Activated CD4-positive, alpha-beta memory T cell treated with anti-CD3 and anti-CD28 coated beads, Interleukin-2, amount 10 ng/mL, durations not matched to agents 7 days and 5 days (primary cell): ENCODE data around the gene LKAAEAR1. TPM values are rescaled to one million over a fixed set of nuclear protein-coding genes. Genes with fewer than 3 reads are reported as not detected.

Source experiments
- CTCF ChIA-PET: fragments of 350-600 bp; sonication (Branson Sonifier 250); formaldehyde crosslinking; loops from one replicate; lab custom pipeline; 2021; ENCODE audit warnings: antibody characterized with exemption, inconsistent platforms; lab: Charles Lee
- POLR2A ChIA-PET: fragments of 350-600 bp; sonication (Branson Sonifier 250); formaldehyde crosslinking; loops from one replicate; lab custom pipeline; 2021; ENCODE audit warnings: antibody characterized with exemption; lab: Charles Lee
- DNase-seq: peaks from one replicate; pipeline ENCODE4 v3.0.0-alpha.2; 2020
- H3K27ac Mint-ChIP-seq: one replicate; pipeline ENCODE4 v1.8.0; 2021; ENCODE audit warnings: mild to moderate bottlenecking, mixed read lengths
- H3K27me3 Mint-ChIP-seq: one replicate; pipeline ENCODE4 v1.8.0; 2021; ENCODE audit warnings: mixed read lengths
- H3K36me3 Mint-ChIP-seq: one replicate; pipeline ENCODE4 v1.8.0; 2021; ENCODE audit warnings: low read depth, mixed read lengths
- H3K4me1 Mint-ChIP-seq: one replicate; pipeline ENCODE4 v1.8.0; 2021; ENCODE audit warnings: mixed read lengths
- H3K4me3 Mint-ChIP-seq: one replicate; pipeline ENCODE4 v1.8.0; 2021; ENCODE audit warnings: mild to moderate bottlenecking, mixed read lengths
- H3K9me3 Mint-ChIP-seq: one replicate; pipeline ENCODE4 v1.8.0; 2021; ENCODE audit warnings: mixed read lengths
- total RNA-seq, 2 experiments: library from RNA; stranded (reverse); gene quantifications; one replicate each; pipeline ENCODE4 v1.2.3, GENCODE V29; 2021

Gene LKAAEAR1
- total RNA-seq, 2 experiments from 2014 or later: 0.38 TPM; not detected in 1

DNA sequence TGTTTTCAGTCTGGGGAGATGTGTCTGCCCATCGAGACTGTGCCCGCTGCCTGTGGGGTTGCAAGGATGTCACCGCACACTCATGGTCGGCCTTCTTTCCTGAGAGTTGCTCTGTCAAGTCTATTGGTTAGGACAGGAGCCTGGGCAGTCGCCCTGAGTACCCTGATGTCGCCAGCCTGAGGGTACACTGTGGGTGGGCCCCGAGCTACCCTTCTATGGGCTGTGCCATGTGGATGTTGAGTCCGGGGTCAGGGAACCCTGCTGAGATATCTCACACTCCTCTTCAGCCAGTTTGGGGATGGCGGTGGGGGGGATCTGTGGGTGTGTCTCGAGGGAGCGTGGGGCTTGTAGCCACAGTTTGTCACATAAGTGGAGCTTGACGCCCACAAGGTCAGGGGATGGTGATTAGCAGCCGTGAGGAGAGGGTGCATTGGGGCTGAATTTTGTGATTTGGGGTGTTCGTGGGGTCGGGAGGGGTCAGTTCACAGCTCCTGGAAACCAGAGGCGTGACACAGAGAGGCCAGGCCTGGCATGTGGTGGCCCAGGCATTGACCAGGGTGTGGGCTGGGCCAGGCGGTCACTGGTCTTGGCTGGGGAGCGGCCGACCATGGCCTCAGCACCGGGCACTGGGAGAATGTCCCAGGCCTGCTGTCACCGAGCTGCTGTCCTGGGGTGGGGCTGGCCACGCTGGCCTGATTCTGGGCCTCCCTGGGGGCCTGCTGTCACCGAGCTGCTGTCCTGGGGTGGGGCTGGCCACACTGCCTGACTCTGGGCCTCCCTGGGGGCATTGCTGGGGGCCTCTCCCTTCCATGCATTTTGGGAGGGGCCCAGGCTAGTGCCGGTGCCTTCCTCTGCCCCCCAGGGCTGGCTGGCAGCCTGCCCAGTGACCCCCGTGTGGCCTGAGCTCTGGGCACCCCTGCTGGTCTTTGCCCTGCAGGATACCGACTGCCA, 24.8 kb upstream of the LKAAEAR1 start:
- no peaks in the 10 kb centered on the region for H3K9me3 Mint-ChIP-seq
- ChIA-PET POLR2A (interaction anchor here (0.9 kb wide), 1 partner anchor 10 kb away, joined by 3 read pairs; no protein-coding TSS in a partner anchor), CTCF (interaction anchor here (0.6 to 1.2 kb wide), 2 partner anchors 11 to 26 kb away, joined by 3 to 6 read pairs; no protein-coding TSS in a partner anchor)
- DNase-seq: no peak
- no peak overlapping the region for H3K4me3 Mint-ChIP-seq
- H3K4me1 Mint-ChIP-seq: no peaks in the 10 kb centered on the region
- no peak overlapping the region for H3K27ac Mint-ChIP-seq
- H3K36me3 Mint-ChIP-seq: no peaks in the 10 kb centered on the region
- H3K27me3 Mint-ChIP-seq: no peaks in the 10 kb centered on the region

DNA sequence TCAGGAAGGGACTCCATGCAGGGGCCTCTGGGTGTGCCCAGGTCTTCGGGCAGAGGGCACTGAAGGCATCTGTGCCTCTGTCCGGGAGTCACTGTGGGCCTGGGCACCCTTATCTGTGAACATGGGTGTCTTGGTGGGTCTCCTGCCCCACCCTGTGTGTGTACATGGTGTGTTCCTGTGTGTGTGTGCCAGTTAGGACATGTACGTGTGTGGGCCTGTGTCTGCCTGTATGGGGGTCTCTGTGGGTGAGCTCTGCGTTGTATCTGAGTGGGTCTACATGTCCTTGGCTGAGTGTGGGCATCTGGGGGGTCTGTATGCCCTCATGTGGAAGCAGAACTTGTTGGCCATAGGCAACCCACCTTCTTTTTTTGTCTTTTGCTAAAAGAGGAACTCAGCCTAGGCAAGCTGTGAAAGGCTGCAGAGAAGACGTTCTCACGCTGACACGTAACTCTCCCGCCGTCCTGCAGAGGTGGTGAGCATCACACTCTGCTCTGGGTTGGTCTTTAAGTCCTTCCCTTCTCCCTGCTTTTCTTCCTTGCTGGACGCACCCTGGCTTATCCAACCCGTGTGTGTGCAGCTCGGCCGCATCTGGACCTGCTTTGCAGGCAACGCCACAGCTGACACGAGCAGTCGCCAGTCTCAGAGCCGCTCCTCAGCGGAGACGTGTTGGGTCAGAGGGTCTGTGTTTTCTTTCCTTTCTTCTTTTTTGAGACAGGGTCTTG, 23.7 kb upstream of the LKAAEAR1 start:
- peaks cover under 1% of the 10 kb centered on the region for H3K4me1 Mint-ChIP-seq
- no peaks in the 10 kb centered on the region for H3K36me3 Mint-ChIP-seq
- H3K27me3 Mint-ChIP-seq: peaks cover 8% of the 10 kb centered on the region
- CTCF ChIA-PET: no interaction called here
- DNase-seq: no peak
- H3K4me3 Mint-ChIP-seq: no peak overlapping the region
- POLR2A ChIA-PET: no interaction called here
- H3K9me3 Mint-ChIP-seq: no peaks in the 10 kb centered on the region
- H3K27ac Mint-ChIP-seq: no peak overlapping the region

- no peak for DNase-seq
- peaks cover 12% of the 10 kb centered on the region for H3K27me3 Mint-ChIP-seq
- ChIA-PET CTCF (interaction anchor here (1.2 kb wide), 1 partner anchor 14 kb away, joined by 4 read pairs; no protein-coding TSS in a partner anchor), POLR2A (no interaction called here)
- H3K4me1 Mint-ChIP-seq: peaks cover 3% of the 10 kb centered on the region
- no peaks in the 10 kb centered on the region for H3K9me3 Mint-ChIP-seq
- H3K4me3 Mint-ChIP-seq: no peak within 1 kb of the TSS
- H3K36me3 Mint-ChIP-seq: no peaks in the 10 kb centered on the region
- no peak within 1 kb of the TSS for H3K27ac Mint-ChIP-seq
Observed at GRCh38 chr20:64106981-64107735, 23.0 kb upstream of the LKAAEAR1 start, which contains the start of gene NPBWR2. TSS of gene NPBWR2 (minus strand) at chr20:64107565. CDS start at chr20:64106831, 734 bp downstream.

- CTCF ChIA-PET: interaction anchor here (1.2 kb wide), 1 partner anchor 14 kb away, joined by 4 read pairs; no protein-coding TSS in a partner anchor
- POLR2A ChIA-PET: no interaction called here
- Mint-ChIP-seq H3K27me3 (peaks cover 13% of the 10 kb centered on the region), H3K4me3 (no peak overlapping the region), H3K36me3 (no peaks in the 10 kb centered on the region), H3K27ac (no peak overlapping the region), H3K9me3 (no peaks in the 10 kb centered on the region), H3K4me1 (peaks cover 4% of the 10 kb centered on the region)
- DNase-seq: no peak
Observed at GRCh38 chr20:64106435-64106961, 22.3 kb upstream of the LKAAEAR1 start.

DNA sequence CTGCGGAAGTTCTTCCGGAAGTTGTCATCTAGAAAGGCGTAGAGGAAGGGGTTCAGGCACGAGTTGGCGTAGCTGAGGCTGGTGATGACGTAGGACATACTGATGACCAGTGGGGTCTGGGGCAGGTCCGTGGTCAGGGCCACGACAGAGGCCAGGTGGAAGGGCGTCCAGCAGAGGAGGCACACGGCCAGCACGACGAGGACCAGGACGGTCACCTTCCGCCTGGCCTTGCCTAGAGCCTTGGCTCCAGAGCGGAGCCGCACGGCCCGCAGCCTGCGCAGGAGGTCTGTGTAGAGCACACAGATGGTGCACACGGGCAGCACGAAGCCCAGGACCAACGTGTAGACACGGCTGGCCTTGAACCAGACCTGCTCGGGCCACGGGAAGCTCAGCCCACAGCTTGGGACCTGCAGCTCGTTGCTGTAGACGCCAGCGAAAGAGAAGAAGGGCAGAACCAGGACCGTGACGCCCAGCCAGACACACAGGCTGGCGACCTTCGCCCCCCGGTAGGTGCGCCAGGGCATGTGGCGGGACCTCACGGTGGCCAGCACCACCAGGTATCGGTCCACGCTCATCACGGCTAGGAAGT, 21.7 kb upstream of the LKAAEAR1 start:
- H3K36me3 Mint-ChIP-seq: no peaks in the 10 kb centered on the region
- peaks cover 6% of the 10 kb centered on the region for H3K4me1 Mint-ChIP-seq
- peaks cover 18% of the 10 kb centered on the region for H3K27me3 Mint-ChIP-seq
- no peak overlapping the region for H3K4me3 Mint-ChIP-seq
- DNase-seq: no peak
- ChIA-PET POLR2A (no interaction called here), CTCF (interaction anchor here (1.2 kb wide), 1 partner anchor 15 kb away, joined by 4 read pairs; no protein-coding TSS in a partner anchor)
- H3K27ac Mint-ChIP-seq: no peak overlapping the region
- no peaks in the 10 kb centered on the region for H3K9me3 Mint-ChIP-seq

GRCh38 chr20:64104667-64105451, 20.7 kb upstream of the LKAAEAR1 start:
- H3K36me3 Mint-ChIP-seq: no peaks in the 10 kb centered on the region
- ChIA-PET CTCF (no interaction called here), POLR2A (no interaction called here)
- H3K4me3 Mint-ChIP-seq: no peak overlapping the region
- H3K9me3 Mint-ChIP-seq: no peaks in the 10 kb centered on the region
- H3K27me3 Mint-ChIP-seq: peaks cover 20% of the 10 kb centered on the region
- H3K4me1 Mint-ChIP-seq: peaks cover 6% of the 10 kb centered on the region
- no peak overlapping the region for H3K27ac Mint-ChIP-seq
- DNase-seq: no peak

DNA sequence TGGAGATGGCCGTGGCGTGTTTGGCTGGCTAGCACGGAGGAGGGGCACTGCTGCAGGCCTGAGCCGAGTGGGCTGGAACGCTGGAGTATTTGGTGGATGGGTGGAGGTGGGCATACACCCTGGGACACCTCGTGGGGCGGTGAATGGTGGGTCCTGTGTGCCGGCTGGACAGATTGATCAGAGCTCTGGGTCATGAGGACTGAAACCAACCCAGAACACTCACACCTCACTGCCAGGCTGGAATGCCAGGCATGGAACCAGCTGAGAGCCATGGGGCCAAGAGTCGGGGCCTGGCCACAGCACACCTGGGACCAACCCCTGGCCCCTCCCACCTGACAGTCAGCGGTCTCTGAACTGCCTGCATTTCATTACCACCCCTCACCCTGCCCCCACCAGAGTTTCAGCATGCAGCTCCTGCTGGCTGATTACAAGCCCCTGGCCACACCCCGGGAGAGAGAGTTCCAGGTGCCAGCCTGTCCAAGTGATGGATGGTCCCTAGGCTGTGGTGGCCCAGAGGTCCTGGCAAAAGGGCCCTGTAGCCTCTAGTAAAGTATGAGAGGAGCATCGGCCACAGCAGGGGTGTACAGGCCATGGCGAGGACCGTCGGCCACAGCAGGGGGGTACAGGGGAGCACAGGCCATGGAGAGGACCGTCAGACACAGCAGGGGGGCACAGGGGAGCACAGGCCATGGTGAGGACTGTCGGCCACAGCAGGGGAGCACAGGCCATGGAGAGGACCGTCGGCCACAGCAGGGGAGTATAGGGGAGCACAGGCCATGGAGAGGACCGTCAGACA, 19.9 kb upstream of the LKAAEAR1 start:
- CTCF ChIA-PET: no interaction called here
- Mint-ChIP-seq H3K27me3 (peaks cover 20% of the 10 kb centered on the region), H3K9me3 (no peaks in the 10 kb centered on the region), H3K36me3 (no peaks in the 10 kb centered on the region), H3K4me3 (no peak overlapping the region), H3K4me1 (peaks cover 6% of the 10 kb centered on the region), H3K27ac (no peak overlapping the region)
- POLR2A ChIA-PET: no interaction called here
- DNase-seq: no peak

DNA sequence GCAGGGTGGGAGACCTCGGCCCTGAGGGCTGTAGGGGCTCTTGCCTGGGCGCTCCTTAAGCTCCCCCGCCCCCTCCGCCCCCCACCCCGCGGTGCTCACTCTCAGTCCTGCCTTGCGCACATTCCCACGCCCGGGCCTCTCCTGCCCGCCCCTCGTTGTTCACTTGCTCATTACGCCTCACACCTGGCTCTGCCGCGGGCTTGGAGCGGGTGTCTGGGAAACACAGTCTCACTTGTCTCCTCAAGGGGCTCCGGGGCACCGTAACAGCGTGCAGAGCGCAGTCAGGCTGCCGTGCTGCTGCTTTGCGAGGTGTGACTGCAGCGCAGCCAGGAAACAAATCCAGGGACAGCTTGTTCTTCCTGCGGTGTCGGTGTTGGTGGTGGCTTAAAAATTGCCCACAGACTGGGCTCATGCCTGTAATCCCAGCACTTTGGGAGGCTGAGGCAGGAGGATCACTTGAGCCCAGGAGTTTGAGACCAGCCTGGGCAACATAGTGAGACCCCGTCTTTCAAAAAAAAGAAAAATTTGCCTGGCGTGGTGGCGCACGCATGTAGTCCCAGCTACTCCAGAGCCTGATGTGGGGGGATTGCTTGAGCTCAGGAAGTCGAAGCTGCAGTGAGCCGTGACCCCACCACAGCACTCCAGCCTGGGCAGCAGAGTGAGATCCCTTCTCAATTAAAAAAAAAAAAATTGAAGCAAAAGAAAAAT, 18.6 kb upstream of the LKAAEAR1 start:
- Mint-ChIP-seq H3K27me3 (peaks cover 20% of the 10 kb centered on the region), H3K36me3 (no peaks in the 10 kb centered on the region), H3K27ac (no peak overlapping the region), H3K4me3 (peak overlapping the region; percentile 2), H3K4me1 (peaks cover 6% of the 10 kb centered on the region), H3K9me3 (no peaks in the 10 kb centered on the region)
- ChIA-PET POLR2A (interaction anchor here (1.1 kb wide), 1 partner anchor 31 kb away, joined by 3 read pairs; no protein-coding TSS in a partner anchor), CTCF (interaction anchor here (0.6 to 1.2 kb wide), 3 partner anchors 11 to 122 kb away, joined by 3 read pairs; partner anchors contain the start of genes PRPF6 and RGS19)
- DNase-seq: no peak

- peaks cover 20% of the 10 kb centered on the region for H3K27me3 Mint-ChIP-seq
- H3K27ac Mint-ChIP-seq: no peak overlapping the region
- POLR2A ChIA-PET: interaction anchor here (1.1 kb wide), 1 partner anchor 30 kb away, joined by 3 read pairs; no protein-coding TSS in a partner anchor
- H3K36me3 Mint-ChIP-seq: no peaks in the 10 kb centered on the region
- no peak overlapping the region for H3K4me3 Mint-ChIP-seq
- CTCF ChIA-PET: interaction anchor here (0.6 to 1.2 kb wide), 4 partner anchors 10 to 122 kb away, joined by 3 read pairs; partner anchors contain the start of genes PRPF6 and RGS19
- peak; percentile 64 for DNase-seq
- H3K4me1 Mint-ChIP-seq: peaks cover 6% of the 10 kb centered on the region
- peaks cover 1% of the 10 kb centered on the region for H3K9me3 Mint-ChIP-seq
Observed at GRCh38 chr20:64101731-64102621, 17.8 kb upstream of the LKAAEAR1 start.
